Measurements from ENCODE around the gene ADPRH.
"Not testable (repeated sequence)": the region's sequence is repeated elsewhere in the genome, so short reads cannot be mapped to it uniquely, and the experiment has no call there.

The ADPRH gene

GRCh38 chr3:119560160-119560559 is 19.1 kb upstream of the ADPRH start:
- no peak for DNase-seq

GRCh38 chr3:119562307-119562961 is 16.9 kb upstream of the ADPRH start:
- peak; percentile 62 for DNase-seq

- not testable (repeated sequence) for DNase-seq
Measured at GRCh38 chr3:119563334-119563733, 16.0 kb upstream of the ADPRH start.

GRCh38 chr3:119569156-119569555 is 10.1 kb upstream of the ADPRH start:
- DNase-seq, result no peak

- DNase-seq, result no peak
Measured at GRCh38 chr3:119570229-119570628, 9.1 kb upstream of the ADPRH start.

GRCh38 chr3:119571230-119571629 is 8.1 kb upstream of the ADPRH start:
- DNase-seq, result no peak

GRCh38 chr3:119571688-119572087 is 7.6 kb upstream of the ADPRH start:
- DNase-seq, result no peak

- no peak for DNase-seq
Measured at GRCh38 chr3:119575507-119575906, 3.8 kb upstream of the ADPRH start.

GRCh38 chr3:119580067-119580760 is 922 bp downstream of the ADPRH start:
- peak; percentile 9 for DNase-seq

- DNase-seq, result peak; percentile 57
Measured at GRCh38 chr3:119582178-119582577, 2.9 kb downstream of the ADPRH start.

GRCh38 chr3:119585208-119585607 is 5.9 kb downstream of the ADPRH start:
- no peak for DNase-seq

- no peak for DNase-seq
Measured at GRCh38 chr3:119585856-119586570, 6.7 kb downstream of the ADPRH start.

- DNase-seq, result no peak
Measured at GRCh38 chr3:119586733-119587172, 7.5 kb downstream of the ADPRH start.

- DNase-seq, result peak; percentile 12
Measured at GRCh38 chr3:119588112-119588511, 8.8 kb downstream of the ADPRH start.

- DNase-seq, result no peak
Measured at GRCh38 chr3:119589102-119589773, 9.9 kb downstream of the ADPRH start.

- no peak for DNase-seq
Measured at GRCh38 chr3:119590706-119591105, 11.4 kb downstream of the ADPRH start.

- no peak for DNase-seq
Measured at GRCh38 chr3:119592861-119593260, 13.6 kb downstream of the ADPRH start.

GRCh38 chr3:119594066-119594465 is 14.8 kb downstream of the ADPRH start:
- DNase-seq, result no peak

- DNase-seq, result not testable (repeated sequence)
Measured at GRCh38 chr3:119594929-119595328, 15.6 kb downstream of the ADPRH start.

- DNase-seq, result no peak
Measured at GRCh38 chr3:119595639-119596334, 16.5 kb downstream of the ADPRH start.

GRCh38 chr3:119596398-119596797 is 17.1 kb downstream of the ADPRH start:
- no peak for DNase-seq

GRCh38 chr3:119597548-119598288 is 18.4 kb downstream of the ADPRH start, which contains the start of gene PLA1A:
TSS of gene PLA1A (plus strand) at chr3:119597885. CDS start at chr3:119597914, 29 bp downstream.
- DNase-seq, result no peak

All from activated naive CD4-positive, alpha-beta T cell treated with Interleukin-2 at 50 U/mL for 16 hours (primary cell).